ENCODE data around the gene MARCO. TPM values are rescaled to one million over a fixed set of nuclear protein-coding genes. Genes with fewer than 3 reads are reported as not detected.
"Not testable (repeated sequence)": the region's sequence is repeated elsewhere in the genome, so short reads cannot be mapped to it uniquely, and the experiment has no call there.

The MARCO gene
- total and polyA plus RNA-seq, 2 donors = 0.42 to 21.7 TPM

DNA sequence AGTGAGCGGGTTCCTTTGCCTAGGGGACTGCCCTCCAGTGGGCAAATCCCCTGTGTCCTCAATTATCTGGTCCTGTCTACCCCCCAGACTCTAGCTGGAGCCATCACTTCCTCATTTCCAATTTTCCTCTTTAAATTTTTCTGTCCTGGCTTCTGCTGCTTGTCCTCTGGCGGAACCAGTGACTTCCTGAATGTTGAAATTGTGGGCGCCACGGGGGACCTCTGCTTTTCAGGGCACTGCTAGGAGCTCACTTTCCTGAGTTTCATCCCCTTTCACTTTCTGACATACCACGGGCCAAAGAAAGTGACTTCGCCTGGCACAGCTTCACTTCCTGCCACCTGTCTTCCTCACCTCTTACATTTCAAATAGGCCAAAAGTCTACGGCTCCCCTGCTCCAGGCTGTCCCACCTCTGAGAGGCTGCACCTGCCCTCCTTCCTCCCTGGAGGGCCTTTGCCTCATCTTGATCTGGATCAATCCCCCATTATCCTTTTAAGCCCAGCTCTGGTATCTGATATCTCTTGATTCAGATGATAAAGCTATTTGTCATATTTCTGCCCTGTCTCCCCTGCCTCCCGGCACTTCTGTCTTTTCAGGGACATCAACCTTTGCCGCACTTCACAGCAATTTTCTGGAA lies 1.4 kb upstream of the MARCO start:
- Histone ChIP-seq H3K4me3 (ENCODE audit: low read depth, low read length) (no peak overlapping the region), H3K27ac (ENCODE audit: low read depth) (no peak overlapping the region), H3K36me3 (ENCODE audit: insufficient read depth) (no peaks in the 10 kb centered on the region), H3K4me1 (ENCODE audit: insufficient read depth) (no peaks in the 10 kb centered on the region)
- 65% methylated on average over 9 of the region's 9 CpGs for WGBS
- DNase-seq (ENCODE audit: extremely low spot score) = no peak

- Histone ChIP-seq H3K36me3 (ENCODE audit: insufficient read depth) (no peaks in the 10 kb centered on the region), H3K4me3 (ENCODE audit: low read depth, low read length) (no peak overlapping the region), H3K4me1 (ENCODE audit: insufficient read depth) (no peaks in the 10 kb centered on the region), H3K27ac (ENCODE audit: low read depth) (no peak overlapping the region)
- 37% methylated on average over 2 of the region's 2 CpGs for WGBS
- no peak for DNase-seq (ENCODE audit: extremely low spot score)
These were observed 1.3 kb downstream of the MARCO start for GRCh38 chr2:118943286-118943685.

DNA sequence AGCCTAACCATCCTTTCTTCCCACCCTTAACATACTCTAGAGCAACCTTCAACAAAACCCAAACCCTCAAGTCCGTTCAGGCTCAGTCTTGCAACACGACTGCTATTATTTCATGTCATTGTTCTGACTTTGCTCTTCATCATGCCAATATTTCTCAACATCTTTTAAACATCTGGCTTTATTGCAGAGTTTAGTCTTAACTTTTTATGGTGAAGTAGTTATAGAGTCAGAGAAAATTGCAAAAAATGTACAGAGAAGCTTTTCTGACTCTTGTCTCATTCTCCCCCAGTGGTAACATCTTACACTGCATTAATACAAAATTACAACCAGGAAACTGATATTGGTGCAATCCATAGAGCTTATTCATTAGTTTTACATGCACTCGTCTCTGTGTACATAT lies 3.9 kb downstream of the MARCO start:
- Histone ChIP-seq H3K36me3 (ENCODE audit: insufficient read depth) (no peaks in the 10 kb centered on the region), H3K4me1 (ENCODE audit: insufficient read depth) (no peaks in the 10 kb centered on the region), H3K27ac (ENCODE audit: low read depth) (no peak overlapping the region), H3K4me3 (ENCODE audit: low read depth, low read length) (no peak overlapping the region)
- 63% methylated on average over 3 of the region's 3 CpGs for WGBS
- DNase-seq (ENCODE audit: extremely low spot score) = no peak

DNA sequence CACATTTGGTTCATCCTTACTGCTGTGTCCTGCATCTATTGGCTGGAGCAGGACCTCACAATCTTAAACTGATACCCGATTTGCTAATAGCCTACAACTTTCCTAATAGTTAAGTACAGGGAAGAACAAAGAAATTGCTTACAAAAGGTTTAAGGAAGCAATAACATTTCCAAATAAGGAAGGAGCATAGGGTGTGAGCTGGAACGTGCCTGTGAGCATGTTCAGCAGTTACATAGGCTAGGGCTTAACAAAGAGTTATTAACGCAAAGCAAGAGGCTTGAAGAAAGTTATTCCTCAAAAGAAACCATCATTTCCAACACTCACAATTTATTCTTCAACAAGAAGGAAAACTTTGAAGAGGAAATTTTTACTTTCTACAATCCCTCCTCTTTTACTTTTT lies 6.3 kb downstream of the MARCO start:
- not testable (repeated sequence) for H3K4me1 ChIP-seq (ENCODE audit: insufficient read depth); H3K36me3 ChIP-seq (ENCODE audit: insufficient read depth); H3K27ac ChIP-seq (ENCODE audit: low read depth); H3K4me3 ChIP-seq (ENCODE audit: low read depth, low read length); DNase-seq (ENCODE audit: extremely low spot score)
- WGBS = 48% methylated on average over 3 of the region's 3 CpGs

DNA sequence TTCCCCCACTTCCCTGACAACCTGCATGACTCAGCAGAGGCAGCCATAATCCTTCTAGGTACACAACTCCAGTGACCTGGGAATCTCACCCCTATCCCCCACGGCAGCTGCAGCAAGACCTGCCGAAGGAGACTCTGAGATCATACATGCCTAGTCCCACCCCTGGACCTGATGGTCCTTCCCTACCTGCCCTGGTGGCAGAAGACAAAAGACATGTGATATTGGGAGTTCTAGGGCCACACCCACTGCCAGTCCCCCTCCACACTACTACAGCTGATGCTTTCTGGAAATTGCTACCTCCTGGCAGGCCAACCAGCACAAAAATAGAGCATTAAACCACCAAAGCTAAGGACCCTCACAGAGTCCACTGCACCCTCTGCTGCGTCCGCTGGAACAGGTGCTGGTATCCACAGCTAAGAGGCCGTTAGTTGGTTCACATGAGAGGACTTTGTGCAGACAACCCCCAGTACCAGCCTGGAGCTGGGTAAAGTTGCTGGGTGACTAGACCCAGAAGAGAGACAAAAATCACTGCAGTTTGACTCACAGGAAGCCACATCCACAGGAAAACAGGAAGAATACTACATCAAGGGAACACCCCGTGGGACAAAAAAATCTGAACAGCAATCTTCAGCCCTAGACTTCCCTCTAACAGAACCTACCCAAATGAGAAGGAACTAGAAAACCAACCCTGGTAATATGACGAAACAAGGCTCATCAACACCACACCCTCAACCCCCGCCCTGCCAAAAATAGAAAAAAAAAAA lies 12.5 kb downstream of the MARCO start:
- no peak for DNase-seq (ENCODE audit: extremely low spot score)
- Histone ChIP-seq H3K27ac (ENCODE audit: low read depth) (no peak overlapping the region), H3K4me3 (ENCODE audit: low read depth, low read length) (no peak overlapping the region), H3K4me1 (ENCODE audit: insufficient read depth) (no peaks in the 10 kb centered on the region), H3K36me3 (ENCODE audit: insufficient read depth) (no peaks in the 10 kb centered on the region)
- WGBS = 75% methylated on average over 8 of the region's 8 CpGs

DNA sequence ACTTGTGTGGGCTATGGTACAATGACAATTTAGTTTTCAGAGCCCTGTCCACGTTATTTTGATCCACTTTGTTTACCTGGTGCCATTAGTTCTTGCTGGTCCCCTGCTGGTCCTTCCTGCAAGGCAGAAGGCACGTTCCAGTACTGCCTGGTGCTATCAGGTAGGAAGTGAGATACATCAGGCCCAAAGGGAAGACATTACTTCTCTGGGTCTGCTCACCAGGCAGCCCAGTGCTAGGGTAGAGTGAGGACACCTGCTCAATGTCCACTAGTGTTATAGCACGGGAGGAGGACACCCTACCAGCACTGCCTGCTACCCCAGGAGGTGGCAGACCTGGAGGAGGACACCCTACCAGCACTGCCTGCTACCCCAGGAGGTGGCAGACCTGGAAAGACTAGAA lies 23.7 kb downstream of the MARCO start:
- H3K4me1 ChIP-seq (ENCODE audit: insufficient read depth) = no peaks in the 10 kb centered on the region
- no peak overlapping the region for H3K4me3 ChIP-seq (ENCODE audit: low read depth, low read length)
- no peaks in the 10 kb centered on the region for H3K36me3 ChIP-seq (ENCODE audit: insufficient read depth)
- no peak for DNase-seq (ENCODE audit: extremely low spot score)
- WGBS = 36% methylated on average over 3 of the region's 3 CpGs
- H3K27ac ChIP-seq (ENCODE audit: low read depth) = no peak overlapping the region

GRCh38 chr2:118967124-118967880 lies 25.3 kb downstream of the MARCO start:
- 71% methylated on average over 6 of the region's 6 CpGs for WGBS
- Histone ChIP-seq H3K36me3 (ENCODE audit: insufficient read depth) (no peaks in the 10 kb centered on the region), H3K4me1 (ENCODE audit: insufficient read depth) (no peaks in the 10 kb centered on the region), H3K27ac (ENCODE audit: low read depth) (no peak overlapping the region), H3K4me3 (ENCODE audit: low read depth, low read length) (no peak overlapping the region)
- no peak for DNase-seq (ENCODE audit: extremely low spot score)

DNA sequence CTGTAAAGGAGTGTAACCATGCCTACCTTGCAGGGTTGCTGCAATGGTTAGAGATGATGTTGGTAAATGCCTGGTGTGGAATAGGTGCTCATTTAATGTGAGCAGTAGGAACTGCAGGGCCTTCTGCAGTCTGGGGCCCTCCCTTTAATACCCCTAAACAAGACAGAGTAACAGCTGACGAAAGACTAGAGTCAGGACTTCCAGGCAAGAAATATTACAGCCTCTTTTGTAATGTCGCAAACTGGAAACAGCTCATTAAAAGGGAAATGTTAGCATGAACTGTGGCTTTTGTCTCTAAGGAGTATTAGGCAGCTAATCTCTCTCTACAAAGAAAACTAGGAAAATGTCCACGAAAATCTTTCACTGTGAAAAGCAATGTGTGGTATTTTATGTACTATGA lies 26.0 kb downstream of the MARCO start:
- 54% methylated on average over 3 of the region's 3 CpGs for WGBS
- no peaks in the 10 kb centered on the region for H3K36me3 ChIP-seq (ENCODE audit: insufficient read depth)

GRCh38 chr2:118968961-118969733 lies 27.2 kb downstream of the MARCO start:
- 74% methylated on average over 7 of the region's 7 CpGs for WGBS
- H3K4me1 ChIP-seq (ENCODE audit: insufficient read depth) = no peaks in the 10 kb centered on the region
- no peak overlapping the region for H3K4me3 ChIP-seq (ENCODE audit: low read depth, low read length)
- DNase-seq (ENCODE audit: extremely low spot score) = no peak
- H3K27ac ChIP-seq (ENCODE audit: low read depth) = no peak overlapping the region
- H3K36me3 ChIP-seq (ENCODE audit: insufficient read depth) = no peaks in the 10 kb centered on the region

More for the DNA sequence above, 26.0 kb downstream of the MARCO start:
- no peak overlapping the region for H3K4me3 ChIP-seq (ENCODE audit: low read depth, low read length)
- no peak for DNase-seq (ENCODE audit: extremely low spot score)
- no peak overlapping the region for H3K27ac ChIP-seq (ENCODE audit: low read depth)
- no peaks in the 10 kb centered on the region for H3K4me1 ChIP-seq (ENCODE audit: insufficient read depth)

- Histone ChIP-seq H3K4me3 (ENCODE audit: low read depth, low read length) (no peak overlapping the region), H3K4me1 (ENCODE audit: insufficient read depth) (no peaks in the 10 kb centered on the region), H3K27ac (ENCODE audit: low read depth) (no peak overlapping the region), H3K36me3 (ENCODE audit: insufficient read depth) (no peaks in the 10 kb centered on the region)
- 83% methylated on average over 16 of the region's 16 CpGs for WGBS
- DNase-seq (ENCODE audit: extremely low spot score) = no peak
These were observed 27.9 kb downstream of the MARCO start for GRCh38 chr2:118969734-118970395.

DNA sequence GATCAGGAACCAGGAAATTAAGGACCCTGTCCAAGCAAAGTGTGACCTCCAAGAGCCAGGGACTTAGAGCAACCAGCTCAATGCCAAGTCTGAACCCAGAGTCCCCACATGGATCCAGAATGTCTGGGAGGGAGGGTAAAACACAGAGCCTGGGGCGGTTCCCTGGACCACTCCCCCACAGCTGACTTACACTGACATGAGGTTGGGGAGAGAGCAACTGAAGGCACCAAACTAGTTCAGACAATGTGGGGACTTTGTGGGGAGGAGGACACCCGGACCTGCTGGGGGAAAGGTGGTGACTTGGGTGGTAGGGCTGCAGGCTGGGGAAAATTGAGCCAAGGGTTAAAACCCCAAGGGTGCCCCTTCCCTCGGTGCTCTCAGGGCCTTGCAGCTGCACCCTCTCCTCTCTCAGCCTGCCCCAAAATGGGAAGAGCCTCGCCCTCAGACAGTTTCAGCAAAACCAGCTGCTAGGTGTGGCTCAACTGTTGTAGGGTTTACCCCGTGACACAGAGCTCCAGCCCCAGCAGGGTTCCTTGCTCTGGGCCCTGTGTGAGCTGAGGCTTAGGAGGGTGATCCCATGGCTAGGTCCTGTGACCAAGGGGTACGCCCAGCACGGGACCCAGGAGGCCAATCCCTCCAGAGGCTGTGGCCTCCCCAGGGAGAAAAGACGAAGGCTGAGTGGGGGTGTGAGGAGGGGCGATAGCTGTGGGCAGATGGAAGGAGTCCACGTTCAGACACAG lies 28.6 kb downstream of the MARCO start:
- WGBS = 63% methylated on average over 10 of the region's 10 CpGs
- H3K4me3 ChIP-seq (ENCODE audit: low read depth, low read length) = no peak overlapping the region
- H3K36me3 ChIP-seq (ENCODE audit: insufficient read depth) = no peaks in the 10 kb centered on the region
- no peak overlapping the region for H3K27ac ChIP-seq (ENCODE audit: low read depth)
- H3K4me1 ChIP-seq (ENCODE audit: insufficient read depth) = no peaks in the 10 kb centered on the region
- no peak for DNase-seq (ENCODE audit: extremely low spot score)

DNA sequence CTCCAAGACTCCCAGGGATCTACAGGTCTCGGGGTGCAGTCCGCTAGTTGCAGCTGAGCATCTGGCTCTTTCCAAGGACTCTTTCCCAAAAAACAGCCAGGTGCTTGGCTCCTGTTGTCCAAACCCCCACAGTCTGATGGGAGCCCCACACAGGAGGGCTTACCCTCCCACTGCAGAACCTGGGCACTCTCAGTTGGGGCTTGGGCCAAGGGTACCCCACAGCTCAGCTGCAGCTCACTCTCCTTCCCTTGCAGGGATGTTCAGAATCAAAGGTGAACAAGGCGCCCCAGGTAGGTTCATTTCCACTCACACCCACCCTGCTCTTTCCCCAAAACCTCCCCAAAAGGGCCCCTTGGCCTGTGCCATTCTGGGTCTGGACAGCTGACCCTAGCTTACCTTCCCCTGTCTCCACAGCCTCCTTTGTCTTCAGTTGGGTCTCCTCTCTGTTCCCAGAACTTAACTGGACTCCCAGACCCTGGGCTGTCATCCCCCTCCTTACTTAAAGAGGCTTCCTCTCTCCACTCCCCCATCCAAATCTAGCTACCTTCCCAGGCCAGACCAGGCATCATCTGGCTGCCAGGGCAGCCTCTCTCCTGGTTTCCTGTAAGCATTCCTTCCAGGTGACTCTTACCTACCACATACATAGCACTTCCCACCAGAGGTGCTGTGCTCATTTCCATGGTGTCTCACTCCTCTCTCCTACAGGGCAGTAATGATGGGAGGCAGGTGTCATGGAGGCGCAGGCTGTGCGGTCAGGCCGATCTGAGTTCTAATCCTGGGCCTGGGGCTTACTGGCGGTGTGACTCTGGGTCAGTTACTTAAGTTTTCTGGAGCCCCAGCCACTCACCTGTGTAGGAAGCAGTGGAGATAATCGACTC lies 29.5 kb downstream of the MARCO start:
- no peak overlapping the region for H3K27ac ChIP-seq (ENCODE audit: low read depth)
- H3K4me3 ChIP-seq (ENCODE audit: low read depth, low read length) = no peak overlapping the region
- H3K4me1 ChIP-seq (ENCODE audit: insufficient read depth) = no peaks in the 10 kb centered on the region
- 86% methylated on average over 8 of the region's 8 CpGs for WGBS
- H3K36me3 ChIP-seq (ENCODE audit: insufficient read depth) = no peaks in the 10 kb centered on the region
- DNase-seq (ENCODE audit: extremely low spot score) = no peak
